Suppressor macrophage treated with lipopolysaccharide for 1 hour (primary cell): Measurements from ENCODE around the gene CFAP100.
A peak's percentile ranks its signal among the peaks of the same experiment; 100 is the strongest.

ENCODE experiments used
- DNase-seq, 3 donors: peaks; one replicate each; pipeline ENCODE4 v3.0.0-alpha.2; 2020 to 2022

Gene CFAP100

DNA sequence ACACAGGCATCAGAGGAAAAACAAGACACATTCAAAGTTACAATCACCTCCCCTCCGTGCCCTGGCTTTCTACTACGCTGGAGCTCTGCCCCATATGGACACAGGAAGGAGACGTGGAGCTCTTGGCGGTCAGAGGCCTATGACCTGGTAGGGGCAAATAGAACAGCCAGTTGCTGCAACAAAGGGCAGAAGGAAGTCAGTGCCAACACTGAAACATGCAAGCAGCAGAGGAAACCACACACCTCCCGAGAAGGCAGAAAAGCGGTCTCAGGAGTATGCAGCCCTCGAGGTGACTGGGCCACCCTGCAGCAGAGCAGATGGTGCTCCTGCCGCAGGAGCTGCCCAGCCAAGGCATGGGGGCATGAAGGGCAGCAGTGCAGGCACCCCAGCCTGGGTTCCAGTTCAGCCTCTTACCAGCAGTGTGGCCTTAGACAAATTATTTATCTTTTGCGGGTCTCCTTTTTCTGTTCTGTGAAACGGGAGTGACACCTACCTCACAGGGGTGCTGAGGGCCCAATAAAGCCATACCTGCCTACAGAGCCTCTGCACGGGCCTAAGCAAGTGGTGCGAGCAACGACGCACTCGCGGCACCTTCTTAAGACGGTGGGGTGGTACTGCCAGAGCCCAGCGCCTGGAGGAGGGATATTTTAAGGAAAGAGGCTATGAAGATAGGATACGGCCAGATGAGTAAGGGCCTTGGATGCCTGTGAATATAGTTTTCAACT, 72.3 kb downstream of the CFAP100 start:
- peak in 1 of 3 donors; percentile 11 for DNase-seq

DNA sequence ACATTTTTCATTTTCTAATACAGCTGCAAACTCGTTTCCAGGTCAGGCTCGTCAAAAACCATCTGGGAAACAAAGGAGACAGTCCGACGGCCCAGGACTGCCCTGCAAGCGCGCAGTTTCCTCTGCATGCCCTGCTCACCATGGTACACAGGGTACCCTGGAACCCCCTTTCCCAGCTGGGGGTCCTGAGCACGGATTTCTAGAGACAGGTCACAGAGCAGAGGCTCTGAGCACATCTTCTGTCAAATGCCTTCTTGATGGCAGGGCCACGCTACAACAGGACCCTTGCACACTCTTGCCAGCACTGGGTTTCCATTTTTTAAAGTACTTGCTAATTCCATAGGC, 72.9 kb downstream of the CFAP100 start:
- DNase-seq, result no peak

DNA sequence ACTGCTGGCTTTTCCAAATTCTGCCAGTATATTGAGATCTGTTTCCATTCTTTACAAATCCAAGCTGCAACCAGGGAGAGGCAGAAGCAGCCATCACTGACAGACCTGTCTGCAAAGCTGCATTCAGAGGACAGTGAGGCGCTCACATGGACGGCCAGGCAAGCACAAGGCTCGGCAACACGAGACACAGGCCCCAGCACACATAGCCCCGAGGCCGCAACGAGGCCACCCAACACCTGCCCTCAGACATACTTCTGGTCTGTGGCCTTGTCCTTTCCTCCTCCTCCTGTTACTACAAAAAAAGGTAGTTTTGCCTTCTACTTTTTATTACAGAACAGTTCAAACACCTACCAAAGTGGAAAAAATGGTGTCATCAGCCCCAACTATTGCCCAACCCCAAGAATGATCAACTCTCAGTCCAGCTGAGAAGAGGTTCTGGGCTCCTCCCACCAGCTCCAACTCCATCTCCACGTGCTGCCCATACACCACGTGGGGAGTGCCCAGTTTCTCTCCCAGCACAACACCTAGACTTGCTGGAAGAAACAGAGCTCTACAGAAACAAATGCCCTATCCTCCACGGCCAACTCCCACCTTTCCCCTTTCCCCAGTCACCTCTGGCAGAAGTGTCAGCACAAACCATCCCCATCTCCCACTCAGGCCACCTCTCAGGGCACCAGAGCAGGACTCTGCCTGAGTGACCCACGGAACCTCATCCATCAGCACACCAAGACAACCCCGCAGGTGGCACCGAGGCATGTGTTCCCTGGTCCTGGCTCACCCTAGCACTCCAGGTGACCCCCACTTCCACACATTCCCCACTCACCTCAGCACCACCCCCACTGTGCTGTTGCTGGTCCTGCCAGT, 73.6 kb downstream of the CFAP100 start:
- DNase-seq, result peak; percentile 56 to 61 (median 59)

DNA sequence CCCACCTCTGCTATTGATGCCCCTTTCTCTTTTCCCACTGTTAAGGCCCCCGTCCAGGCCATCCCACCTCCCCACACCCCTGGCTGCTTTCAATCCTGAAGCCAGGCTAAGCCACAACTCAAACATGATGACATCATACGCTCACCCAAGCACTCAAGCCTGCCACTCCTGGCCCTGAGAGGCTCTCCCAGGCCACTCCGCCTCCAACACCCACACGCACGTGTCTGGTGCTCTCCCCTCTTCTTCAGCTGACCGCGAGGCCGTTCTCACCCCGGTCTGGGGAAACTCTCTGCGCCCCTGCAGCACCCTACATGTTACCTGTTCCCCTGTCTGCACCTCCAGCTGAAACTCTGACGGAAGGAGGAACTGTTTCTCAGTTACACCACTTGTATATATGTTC, 74.8 kb downstream of the CFAP100 start:
- peak in 1 of 3 donors; percentile 17 for DNase-seq

DNA sequence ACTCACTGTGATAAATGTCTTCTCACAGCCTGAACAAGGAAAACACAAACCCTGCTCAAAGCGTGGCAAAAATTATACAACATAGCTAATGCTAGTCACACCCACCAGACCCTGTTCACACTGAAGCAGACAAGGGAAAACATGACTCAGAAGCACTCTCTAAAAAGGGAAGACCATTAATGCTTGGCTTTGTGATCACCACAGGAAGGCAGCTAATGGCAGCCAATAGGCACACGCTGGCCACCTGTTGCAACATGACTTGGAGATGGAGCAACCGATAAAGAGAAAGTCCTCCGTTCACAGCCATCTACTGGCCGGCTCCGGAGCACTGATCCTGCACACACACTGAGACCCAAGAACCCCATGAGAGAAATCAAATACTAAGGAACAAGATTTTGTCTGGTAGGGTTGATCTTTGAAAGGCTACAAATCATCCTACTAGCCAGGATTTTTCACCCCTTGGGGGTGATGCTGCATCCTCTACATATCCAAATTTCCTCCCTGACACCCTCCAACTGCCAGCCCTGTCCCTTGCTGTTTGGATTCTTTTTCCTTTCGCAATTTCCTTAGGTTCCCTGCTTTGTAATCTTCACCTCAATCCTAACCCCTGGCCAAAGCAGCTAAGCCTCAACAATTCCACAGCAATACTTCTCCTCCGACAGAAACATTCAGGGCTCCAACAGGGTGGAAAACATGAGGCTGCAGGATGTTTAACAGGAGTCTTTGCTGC, 77.7 kb downstream of the CFAP100 start:
- peak; percentile 92 to 99 (median 97) for DNase-seq

DNA sequence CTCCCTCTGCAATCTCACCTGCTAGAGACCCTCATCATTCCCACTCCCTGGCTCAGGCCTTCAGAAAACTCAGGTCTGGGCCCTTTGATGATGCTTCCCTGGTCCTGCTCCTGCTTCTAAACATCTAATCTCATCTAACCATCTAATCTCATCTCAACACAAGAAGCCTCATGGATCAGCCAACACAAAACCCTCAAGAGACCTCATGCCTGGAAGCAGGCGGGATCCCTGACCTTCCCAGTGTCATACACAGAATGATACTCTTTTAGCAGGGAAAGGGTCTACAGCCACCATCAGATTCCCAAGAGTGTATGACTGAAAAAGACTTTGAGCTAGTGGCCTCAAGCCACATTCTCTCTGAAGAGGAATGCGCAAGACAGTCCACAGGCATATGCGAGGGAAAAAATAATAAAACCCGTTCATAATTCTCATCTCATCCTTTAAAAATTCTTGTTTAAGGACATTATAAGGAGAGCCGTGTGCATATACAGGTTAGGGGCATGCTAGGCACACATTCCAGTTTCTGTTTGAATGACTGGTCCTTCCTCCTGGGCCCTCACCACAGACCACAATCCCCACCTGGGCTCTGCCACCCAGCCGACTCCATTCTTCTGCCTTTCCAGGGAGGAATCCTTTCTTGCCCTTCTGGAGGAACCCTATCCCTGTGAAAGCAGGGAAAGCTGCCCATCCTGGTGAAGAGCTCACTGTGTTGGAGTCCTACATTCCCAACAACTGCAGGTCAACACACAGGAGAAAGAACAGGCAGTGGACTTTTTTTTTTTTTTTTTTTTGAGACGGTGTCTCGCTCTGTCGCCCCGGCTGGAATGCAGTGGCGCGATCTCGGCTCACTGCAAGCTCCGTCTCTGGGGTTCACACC, 78.8 kb downstream of the CFAP100 start:
- no peak for DNase-seq

DNA sequence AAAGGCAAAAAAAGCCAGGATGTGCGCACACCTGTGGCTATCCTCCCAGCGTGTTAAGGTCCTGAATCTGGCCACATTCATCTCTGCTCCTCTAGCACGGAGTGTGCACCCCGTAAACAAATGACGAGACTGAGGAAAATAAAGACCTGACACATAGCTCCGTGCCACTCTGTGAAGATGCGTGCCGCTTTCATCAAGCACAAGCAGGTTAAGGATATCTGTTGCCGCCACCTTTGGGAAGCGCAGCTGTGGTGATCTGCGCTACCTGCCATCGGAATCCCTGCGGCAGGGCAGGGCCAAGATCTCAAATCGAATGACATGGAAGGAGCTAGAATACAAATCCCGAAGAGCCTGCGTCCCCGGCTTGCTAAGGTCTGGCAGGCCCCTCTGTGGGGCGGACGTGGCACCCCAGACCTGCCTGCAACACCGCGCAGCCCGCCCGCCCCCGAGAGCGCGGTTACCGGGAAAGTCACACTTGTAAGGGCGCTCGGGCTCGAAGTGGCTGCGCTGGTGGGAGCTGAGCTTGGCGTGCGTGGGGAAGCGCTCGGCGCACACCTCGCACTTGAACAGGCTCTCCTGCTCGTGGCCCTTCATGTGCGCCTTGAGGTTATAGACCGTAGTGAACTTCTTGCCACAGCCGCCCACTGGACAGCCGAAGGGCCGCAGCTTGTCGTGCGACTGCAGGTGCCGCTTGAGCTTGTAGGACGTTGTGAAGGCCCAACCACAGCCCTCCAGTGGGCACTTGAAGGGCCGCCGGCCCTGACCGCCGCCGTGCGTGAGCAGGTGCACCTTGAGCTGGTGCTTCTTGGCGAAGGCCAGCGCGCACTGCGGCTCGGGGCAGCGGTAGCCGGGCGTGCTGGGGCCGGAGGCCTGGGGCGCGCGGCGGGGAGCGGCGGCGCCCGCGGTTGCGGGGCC, 80.0 kb downstream of the CFAP100 start:
- peak; percentile 49 to 66 (median 61) for DNase-seq

DNA sequence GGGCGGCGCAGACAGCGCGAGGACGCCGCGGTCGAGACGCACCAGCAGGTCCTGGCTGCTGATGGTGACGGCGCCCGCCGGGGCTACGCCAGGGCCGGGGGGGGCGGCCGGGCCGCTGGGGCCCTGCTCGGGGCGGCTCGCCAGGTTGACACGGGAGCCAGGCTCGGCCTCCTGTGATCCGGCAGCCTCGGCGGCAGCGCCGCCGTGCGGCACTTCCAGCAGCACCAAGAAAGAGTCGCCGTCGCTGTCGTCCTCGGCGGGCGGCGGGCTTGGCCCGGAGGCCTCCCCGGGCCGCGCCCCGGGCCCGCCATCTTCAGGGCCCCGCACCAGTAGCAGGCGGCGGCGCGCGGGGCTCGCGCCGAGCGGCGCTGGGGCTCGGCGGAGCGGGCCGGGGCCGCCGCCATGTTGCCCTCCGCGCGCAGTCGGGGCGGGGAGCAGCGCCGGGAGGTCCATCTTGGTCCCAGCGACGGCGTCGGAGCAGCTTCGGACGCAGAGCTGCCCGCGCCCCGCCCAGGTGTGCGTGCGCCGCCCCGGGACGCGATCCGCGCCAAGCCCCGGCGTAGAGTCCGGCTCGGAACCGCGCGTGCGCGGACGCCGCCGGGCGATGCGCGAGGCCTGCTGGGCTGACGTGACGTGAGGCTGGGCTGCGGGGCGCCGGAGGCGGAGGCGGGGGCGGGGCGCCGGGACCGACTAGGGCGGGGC, 80.9 kb downstream of the CFAP100 start, which contains the start of gene ZXDC:
TSS of gene ZXDC (minus strand) at position 479 of the 702 bp plus-strand sequence. CDS start at position 453, 26 bp downstream.
- peak; percentile 95 to 99 (median 98) for DNase-seq

DNA sequence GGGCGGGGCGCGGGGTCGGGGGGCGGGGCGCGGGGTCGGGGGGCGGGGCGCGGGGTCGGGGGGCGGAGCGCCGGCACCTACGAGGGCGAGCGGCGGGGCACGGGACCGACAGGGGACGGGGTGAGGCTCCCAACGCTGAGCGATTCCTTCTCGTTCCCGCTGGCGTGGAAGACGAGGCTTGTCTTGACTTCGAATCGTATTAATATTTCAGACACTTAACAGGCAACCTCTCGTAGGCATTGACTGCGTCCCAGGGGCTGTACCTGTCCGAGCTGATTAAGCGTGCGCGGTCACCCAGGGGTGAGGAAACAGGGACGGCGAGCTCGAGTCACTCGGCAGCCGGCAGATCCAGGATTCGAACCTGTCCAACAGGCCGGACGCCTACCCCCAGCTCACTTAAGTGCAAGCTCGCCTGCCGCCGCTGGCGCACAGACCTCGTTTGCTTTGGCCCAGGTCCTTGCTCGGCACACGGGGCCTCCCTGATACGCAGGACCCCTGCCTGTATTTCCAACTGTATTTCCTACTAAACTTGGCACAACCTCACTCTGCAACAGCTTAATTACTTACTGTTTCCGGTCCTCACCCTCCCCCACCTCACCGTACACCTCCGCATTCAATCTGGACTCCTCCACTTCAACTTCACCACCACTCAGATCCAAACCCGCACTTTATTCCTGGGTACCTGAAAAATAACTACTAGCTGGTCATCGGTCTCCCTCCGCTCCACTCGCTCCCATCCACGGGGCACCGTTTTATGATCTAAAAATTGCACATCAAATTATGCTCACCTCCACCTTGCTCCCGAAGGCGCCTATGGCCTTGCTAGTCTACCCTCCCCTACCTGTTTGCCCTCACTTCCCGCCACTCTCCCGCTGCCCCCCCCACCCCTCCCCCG, 81.7 kb downstream of the CFAP100 start:
- DNase-seq, result peak in 1 of 3 donors; percentile 31

DNA sequence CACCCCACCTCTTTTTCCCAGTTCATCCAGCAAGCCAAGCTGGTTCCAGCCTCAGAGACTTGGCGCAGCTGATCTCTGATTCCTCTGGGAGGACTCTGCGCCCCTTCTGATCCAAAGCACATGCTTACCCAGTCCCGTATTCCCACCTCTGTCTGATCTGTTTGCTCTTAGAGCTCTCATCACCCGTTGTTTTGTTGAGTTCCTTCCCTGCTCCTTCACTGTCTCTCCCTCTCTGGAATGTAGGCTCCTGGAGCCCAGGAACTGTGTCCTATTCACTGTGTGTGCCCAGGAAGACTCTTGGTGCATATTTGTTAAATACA, 82.3 kb downstream of the CFAP100 start:
- no peak for DNase-seq

DNA sequence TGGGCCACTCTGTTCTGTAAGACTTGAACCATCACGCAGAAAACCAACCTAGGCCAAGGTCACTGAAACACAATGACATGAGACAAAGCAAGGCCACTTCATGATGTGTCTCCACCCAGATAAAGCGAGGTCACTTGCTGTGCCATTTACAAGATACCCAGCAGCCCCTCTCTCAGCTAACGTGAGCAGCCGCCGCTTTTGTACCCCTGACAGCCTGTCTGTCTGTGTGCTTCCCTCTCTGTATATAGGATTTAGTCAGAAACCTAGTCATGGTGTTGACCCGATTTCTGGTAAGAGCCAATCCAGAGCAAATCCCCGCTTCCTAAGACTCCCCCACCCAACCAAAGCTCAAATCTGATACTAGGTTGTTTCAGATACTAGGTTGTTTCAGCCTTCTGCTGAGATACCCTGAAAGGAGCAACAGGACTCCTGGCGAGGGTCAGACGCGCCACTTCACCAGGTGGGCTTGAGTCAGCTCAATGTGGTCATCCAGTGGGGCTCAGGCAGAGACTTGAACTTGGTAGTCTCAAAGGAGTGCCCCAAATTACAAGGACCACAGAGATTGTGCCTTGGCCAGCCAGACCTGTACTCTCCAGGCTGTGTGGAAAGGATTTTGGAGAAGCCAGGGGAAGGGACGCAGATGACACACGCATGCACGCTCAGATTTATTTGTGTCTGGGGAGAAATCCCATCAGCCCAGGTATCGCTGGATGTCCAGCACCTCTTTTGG, 84.0 kb downstream of the CFAP100 start:
- no peak for DNase-seq

DNA sequence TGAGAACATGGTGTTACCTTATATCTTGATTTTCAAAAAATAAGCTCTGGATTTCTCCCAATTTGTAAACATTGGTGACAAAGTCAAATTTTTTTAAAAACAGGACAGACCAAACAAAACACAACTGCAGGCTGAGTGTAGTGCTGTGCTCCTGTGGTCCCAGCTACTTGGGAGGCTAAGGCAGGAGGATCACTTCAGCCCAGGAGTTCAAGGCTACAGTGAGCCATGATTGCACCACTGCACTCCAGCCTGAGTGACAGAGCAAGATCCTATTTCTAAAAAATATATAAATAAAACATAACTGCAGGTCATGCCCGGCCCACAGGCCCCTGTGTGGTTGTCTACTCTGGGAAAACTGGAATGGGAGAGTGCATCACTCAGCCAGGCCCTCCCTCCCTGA, 84.9 kb downstream of the CFAP100 start:
- DNase-seq, result no peak

DNA sequence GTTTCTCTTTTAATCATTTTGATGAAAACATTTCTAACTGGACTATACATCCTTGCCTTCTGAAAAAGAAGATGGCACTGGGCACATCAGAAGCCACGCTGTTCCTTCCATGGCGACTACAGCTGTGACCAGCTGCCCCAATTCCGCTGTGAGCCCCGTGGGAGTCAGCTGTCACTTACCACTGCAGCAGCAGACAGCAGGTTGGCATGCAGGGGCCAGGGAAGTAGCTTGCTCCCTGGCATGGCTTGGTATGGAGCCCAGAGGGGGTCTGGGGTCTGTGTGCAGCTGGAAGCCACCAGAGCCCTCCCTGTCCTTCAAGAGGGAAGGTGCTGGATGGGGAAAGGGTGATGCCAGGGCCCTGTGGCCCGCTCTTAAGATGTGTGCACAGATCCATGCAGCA, 85.5 kb downstream of the CFAP100 start:
- no peak for DNase-seq

DNA sequence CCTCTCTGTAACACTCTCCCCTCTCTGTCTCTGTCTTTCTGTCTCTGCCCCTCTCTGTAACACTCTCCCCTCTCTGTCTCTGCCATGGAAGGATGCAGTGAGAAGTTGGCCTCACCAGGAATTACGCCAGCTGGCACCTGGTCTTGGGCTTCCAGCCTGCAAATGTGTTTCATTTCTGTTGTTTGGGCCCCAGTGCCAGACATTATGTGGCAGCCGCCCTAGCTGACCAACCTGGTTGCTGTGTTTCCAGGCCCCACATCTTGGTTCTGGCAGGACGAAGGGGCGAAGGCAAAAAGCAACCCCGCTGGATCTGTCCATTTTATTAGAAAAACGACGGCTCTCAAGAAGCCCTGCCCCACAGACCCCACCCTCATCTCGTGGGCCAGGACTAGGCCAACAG, 86.2 kb downstream of the CFAP100 start:
- no peak for DNase-seq

DNA sequence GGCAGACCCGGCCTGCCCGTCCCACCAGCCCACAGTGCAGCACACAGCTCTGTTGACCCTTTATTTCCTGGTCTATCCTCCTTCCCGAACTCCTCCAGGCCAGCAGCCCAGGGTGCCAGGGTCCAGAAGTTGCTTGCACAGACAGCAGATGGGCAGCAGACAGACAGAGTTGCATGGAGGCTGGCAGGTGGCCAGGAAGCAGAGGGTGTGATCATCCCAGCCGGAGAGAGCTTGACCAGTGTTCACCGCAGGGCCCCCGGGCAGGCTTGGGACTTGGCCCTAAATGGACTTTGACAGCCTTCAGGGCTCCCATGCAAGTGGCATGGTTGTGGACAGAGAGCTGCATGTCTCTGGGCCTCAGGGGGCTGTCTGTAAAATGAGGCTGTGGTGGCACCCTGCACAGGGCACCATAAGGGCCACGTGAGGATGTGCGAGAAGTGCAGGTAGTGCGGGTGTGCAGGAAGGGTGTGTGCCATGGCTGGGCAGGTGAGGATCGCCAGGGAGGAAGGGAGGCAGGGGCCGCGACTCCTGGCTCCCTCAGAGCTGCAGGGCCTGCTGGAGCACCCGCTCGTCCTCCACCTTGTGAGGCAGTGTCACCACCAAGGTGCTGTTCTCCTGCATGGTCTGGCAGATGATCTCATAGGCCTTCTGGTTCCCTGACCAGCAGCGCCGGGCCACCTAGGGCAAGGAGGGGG, 87.2 kb downstream of the CFAP100 start:
- no peak for DNase-seq

DNA sequence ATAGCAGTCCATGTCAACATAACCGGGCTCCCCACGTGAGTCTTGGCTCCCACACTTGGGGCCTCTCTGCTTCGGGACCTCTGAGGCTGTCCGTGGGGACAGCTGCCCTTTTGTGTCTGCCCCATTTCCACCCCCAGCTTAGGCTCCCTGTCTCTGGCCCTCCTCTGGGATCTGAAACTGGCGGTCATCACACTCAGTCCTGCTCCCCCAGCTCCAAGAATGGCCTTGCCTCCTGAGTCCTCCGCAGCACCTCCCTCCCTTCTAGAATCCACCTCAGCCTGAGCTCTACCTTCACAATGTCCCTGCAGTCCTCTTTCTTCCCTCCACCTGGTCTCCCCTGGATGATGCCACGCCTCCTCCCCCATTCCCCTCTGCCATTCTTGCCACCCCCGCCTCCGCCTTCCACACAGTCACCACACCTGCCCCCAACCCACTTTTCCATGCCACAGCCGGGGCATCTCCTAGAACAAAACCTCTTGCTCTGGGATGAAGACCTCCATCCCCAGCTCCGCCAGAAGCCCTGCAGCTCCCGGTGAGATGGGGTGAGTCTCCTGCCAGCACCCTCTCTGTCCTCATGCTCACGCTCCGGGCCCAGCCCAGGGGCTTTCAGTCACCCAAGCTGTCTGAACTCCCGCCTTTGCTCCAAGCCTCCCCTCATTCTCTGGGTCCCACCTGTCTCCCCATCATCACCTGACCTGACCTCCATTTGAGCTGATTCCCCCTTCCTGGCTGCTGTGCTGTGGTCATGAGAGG, 88.0 kb downstream of the CFAP100 start:
- DNase-seq, result no peak

DNA sequence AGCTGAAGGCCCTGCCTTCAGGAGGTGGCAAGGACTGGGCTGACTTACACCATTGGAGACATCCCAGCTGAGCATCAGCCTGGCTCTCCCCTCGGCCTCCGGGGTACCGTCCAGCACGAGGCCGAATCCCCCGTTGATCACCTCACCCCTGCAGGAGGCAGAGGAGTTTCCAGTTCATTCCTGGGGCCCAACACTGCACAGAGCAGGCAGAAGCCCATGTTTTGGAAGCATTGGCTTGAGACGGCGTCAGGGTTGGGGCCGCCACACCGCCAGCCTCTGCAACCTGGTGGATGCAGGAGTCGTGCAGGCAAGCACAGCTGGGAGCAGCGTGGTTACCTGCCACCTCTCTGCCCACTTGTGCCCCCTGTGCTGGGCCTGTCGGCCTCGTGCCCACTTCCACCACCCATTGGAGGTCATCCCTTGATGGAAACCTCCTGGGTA, 88.6 kb downstream of the CFAP100 start:
- DNase-seq, result no peak

DNA sequence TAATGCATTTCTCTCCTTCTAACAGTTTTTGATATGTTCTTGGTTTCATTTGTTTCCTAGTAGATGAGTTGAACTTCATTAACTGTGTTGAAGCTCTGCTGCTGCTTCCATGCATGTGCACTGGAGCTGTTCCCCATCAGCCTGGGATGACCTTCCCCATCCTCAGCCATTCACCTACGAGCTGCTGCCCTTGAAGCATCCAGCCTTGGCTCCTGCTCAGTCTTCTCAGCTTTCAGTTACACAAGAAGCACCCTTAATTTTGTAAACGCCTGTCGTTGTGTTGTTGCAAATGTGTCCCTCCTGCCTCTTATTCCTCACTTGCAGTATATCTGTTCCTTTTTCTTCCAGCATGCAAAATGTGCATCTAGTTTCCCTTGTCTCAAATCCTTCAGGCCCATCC, 89.4 kb downstream of the CFAP100 start:
- DNase-seq, result no peak
